ENCODE results near the gene AGBL1. TPM values are rescaled to one million over a fixed set of nuclear protein-coding genes. Genes with fewer than 3 reads are reported as not detected.

AGBL1 gene
- polyA plus RNA-seq, 1 donor (not counting 4 experiments of a cell fraction or from before 2014, with no cell fraction given), result not detected

DNA sequence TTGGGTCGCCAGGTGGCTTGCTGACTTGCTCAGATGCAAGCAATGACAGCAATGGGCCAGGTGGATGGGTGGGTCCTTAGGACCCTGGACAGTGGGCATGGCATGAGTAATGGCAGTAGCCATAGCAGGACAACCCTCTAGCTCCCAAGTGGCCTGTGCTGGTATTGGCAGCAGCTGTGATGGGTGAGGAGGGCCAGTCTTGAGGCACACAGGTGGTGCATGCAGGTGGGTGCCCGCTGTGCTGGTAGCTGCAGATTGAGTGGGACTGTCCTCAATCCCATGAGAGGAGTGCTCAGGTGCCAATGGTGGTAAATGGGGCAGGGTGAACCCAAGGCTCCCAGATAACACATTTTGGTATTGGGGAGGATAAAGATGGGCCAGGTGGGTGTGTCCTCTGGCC is 24.2 kb downstream of the AGBL1 start:
- H3K4me1 ChIP-seq (ENCODE audit: control insufficient read depth, extremely low read depth, insufficient read depth, low read length), result no peaks in the 10 kb centered on the region
- peaks cover 3% of the 10 kb centered on the region for H3K9me3 ChIP-seq (ENCODE audit: control insufficient read depth, low read depth, low read length)
- dilution Hi-C loops (cut with MboI; ENCODE audit: extremely low pct_ligation_motif_present, low sequenced_read_pairs), result no loop called here
- DNase-seq (ENCODE audit: low read depth, low spot score) (no peak), FAIRE-seq (no peak)
- H3K9ac ChIP-seq (ENCODE audit: control insufficient read depth, extremely low read depth, insufficient read depth, low read length), result no peak overlapping the region
- H2AFZ ChIP-seq (ENCODE audit: control insufficient read depth, low read length), result no peak overlapping the region
- no peaks in the 10 kb centered on the region for H3K79me2 ChIP-seq (ENCODE audit: control insufficient read depth, insufficient read depth, low read length)
- H3K4me2 ChIP-seq (ENCODE audit: control insufficient read depth, extremely low read depth, insufficient read depth, low read depth, low read length), result no peak overlapping the region
- H3K9me1 ChIP-seq (ENCODE audit: control insufficient read depth, extremely low read depth, insufficient read depth, low read length), result no peaks in the 10 kb centered on the region
- H3K27ac ChIP-seq (ENCODE audit: control insufficient read depth, insufficient read depth, low read length), result no peak overlapping the region
- H3K27me3 ChIP-seq (ENCODE audit: control insufficient read depth, extremely low read depth, insufficient read depth, low read length), result no peaks in the 10 kb centered on the region
- H4K20me1 ChIP-seq (ENCODE audit: control insufficient read depth, extremely low read depth, insufficient read depth, low read length), result no peaks in the 10 kb centered on the region
- TF ChIP-seq EZH2 (IDR thresholded peaks at IDR 0.05; ENCODE audit: low read length) (no peak), CTCF (optimal IDR thresholded peaks at IDR 0.05 in 1 of 3, IDR thresholded peaks at IDR 0.05 in 1 of 3, conservative IDR thresholded peaks at IDR 0.05 in 1 of 3; ENCODE audit: extremely low read depth in 1 of 3, insufficient read depth in 2 of 3, low read length in 3 of 3) (no peak)
- no peaks in the 10 kb centered on the region for H3K36me3 ChIP-seq (ENCODE audit: control insufficient read depth in 2 of 2, extremely low read depth in 1 of 2, insufficient read depth in 2 of 2, low read length in 2 of 2)
- H3K4me3 ChIP-seq (ENCODE audit: control insufficient read depth in 2 of 3, extremely low read depth in 1 of 3, insufficient read depth in 2 of 3, low read depth in 1 of 3, low read length in 3 of 3), result no peak overlapping the region

GRCh38 chr15:86106306-86106705 is 26.6 kb downstream of the AGBL1 start:
- no peaks in the 10 kb centered on the region for H4K20me1 ChIP-seq (ENCODE audit: control insufficient read depth, extremely low read depth, insufficient read depth, low read length)
- TF ChIP-seq CTCF (optimal IDR thresholded peaks at IDR 0.05 in 1 of 3, IDR thresholded peaks at IDR 0.05 in 1 of 3, conservative IDR thresholded peaks at IDR 0.05 in 1 of 3; ENCODE audit: extremely low read depth in 1 of 3, insufficient read depth in 2 of 3, low read length in 3 of 3) (no peak), EZH2 (IDR thresholded peaks at IDR 0.05; ENCODE audit: low read length) (no peak)
- no peaks in the 10 kb centered on the region for H3K27me3 ChIP-seq (ENCODE audit: control insufficient read depth, extremely low read depth, insufficient read depth, low read length)
- no peaks in the 10 kb centered on the region for H3K4me1 ChIP-seq (ENCODE audit: control insufficient read depth, extremely low read depth, insufficient read depth, low read length)
- H3K36me3 ChIP-seq (ENCODE audit: control insufficient read depth in 2 of 2, extremely low read depth in 1 of 2, insufficient read depth in 2 of 2, low read length in 2 of 2), result no peaks in the 10 kb centered on the region
- H2AFZ ChIP-seq (ENCODE audit: control insufficient read depth, low read length), result no peak overlapping the region
- H3K9ac ChIP-seq (ENCODE audit: control insufficient read depth, extremely low read depth, insufficient read depth, low read length), result no peak overlapping the region
- H3K9me1 ChIP-seq (ENCODE audit: control insufficient read depth, extremely low read depth, insufficient read depth, low read length), result no peaks in the 10 kb centered on the region
- H3K4me2 ChIP-seq (ENCODE audit: control insufficient read depth, extremely low read depth, insufficient read depth, low read depth, low read length), result no peak overlapping the region
- H3K27ac ChIP-seq (ENCODE audit: control insufficient read depth, insufficient read depth, low read length), result no peak overlapping the region
- peaks cover 3% of the 10 kb centered on the region for H3K9me3 ChIP-seq (ENCODE audit: control insufficient read depth, low read depth, low read length)
- no peaks in the 10 kb centered on the region for H3K79me2 ChIP-seq (ENCODE audit: control insufficient read depth, insufficient read depth, low read length)
- dilution Hi-C loops (cut with MboI; ENCODE audit: extremely low pct_ligation_motif_present, low sequenced_read_pairs), result no loop called here
- FAIRE-seq (no peak), DNase-seq (ENCODE audit: low read depth, low spot score) (no peak)
- H3K4me3 ChIP-seq (ENCODE audit: control insufficient read depth in 2 of 3, extremely low read depth in 1 of 3, insufficient read depth in 2 of 3, low read depth in 1 of 3, low read length in 3 of 3), result no peak overlapping the region
